ENCODE results near the gene DEGS1.

Gene DEGS1

GRCh38 chr1:224151117-224151516 lies 31.9 kb upstream of the DEGS1 start:
- H3K4me3 ChIP-seq (replicated peaks; ENCODE audit: low read depth, low read length): no peak overlapping the region

GRCh38 chr1:224157316-224157715 lies 25.7 kb upstream of the DEGS1 start:
- no peak for DNase-seq (ENCODE audit: extremely low read depth, low read depth)
- TF ChIP-seq, protein P1, sequence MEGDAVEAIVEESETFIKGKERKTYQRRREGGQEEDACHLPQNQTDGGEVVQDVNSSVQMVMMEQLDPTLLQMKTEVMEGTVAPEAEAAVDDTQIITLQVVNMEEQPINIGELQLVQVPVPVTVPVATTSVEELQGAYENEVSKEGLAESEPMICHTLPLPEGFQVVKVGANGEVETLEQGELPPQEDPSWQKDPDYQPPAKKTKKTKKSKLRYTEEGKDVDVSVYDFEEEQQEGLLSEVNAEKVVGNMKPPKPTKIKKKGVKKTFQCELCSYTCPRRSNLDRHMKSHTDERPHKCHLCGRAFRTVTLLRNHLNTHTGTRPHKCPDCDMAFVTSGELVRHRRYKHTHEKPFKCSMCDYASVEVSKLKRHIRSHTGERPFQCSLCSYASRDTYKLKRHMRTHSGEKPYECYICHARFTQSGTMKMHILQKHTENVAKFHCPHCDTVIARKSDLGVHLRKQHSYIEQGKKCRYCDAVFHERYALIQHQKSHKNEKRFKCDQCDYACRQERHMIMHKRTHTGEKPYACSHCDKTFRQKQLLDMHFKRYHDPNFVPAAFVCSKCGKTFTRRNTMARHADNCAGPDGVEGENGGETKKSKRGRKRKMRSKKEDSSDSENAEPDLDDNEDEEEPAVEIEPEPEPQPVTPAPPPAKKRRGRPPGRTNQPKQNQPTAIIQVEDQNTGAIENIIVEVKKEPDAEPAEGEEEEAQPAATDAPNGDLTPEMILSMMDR (IDR thresholded peaks at IDR 0.05; ENCODE audit: low read depth, low read length, missing control alignments): no peak
- no peak overlapping the region for H3K4me3 ChIP-seq (replicated peaks; ENCODE audit: low read depth, low read length)

More at GRCh38 chr1:224151117-224151516, 31.9 kb upstream of the DEGS1 start:
- DNase-seq (ENCODE audit: extremely low read depth, low read depth): no peak
- TF ChIP-seq, protein P1 (IDR thresholded peaks at IDR 0.05; ENCODE audit: low read depth, low read length, missing control alignments): no peak

GRCh38 chr1:224159541-224159940 lies 23.5 kb upstream of the DEGS1 start:
- TF ChIP-seq, protein P1 (IDR thresholded peaks at IDR 0.05; ENCODE audit: low read depth, low read length, missing control alignments): no peak
- no peak overlapping the region for H3K4me3 ChIP-seq (replicated peaks; ENCODE audit: low read depth, low read length)
- DNase-seq (ENCODE audit: extremely low read depth, low read depth): no peak

- TF ChIP-seq, protein P1 (IDR thresholded peaks at IDR 0.05; ENCODE audit: low read depth, low read length, missing control alignments): no peak
- DNase-seq (ENCODE audit: extremely low read depth, low read depth): no peak
- H3K4me3 ChIP-seq (replicated peaks; ENCODE audit: low read depth, low read length): no peak overlapping the region
Measured at GRCh38 chr1:224160171-224160682, 22.8 kb upstream of the DEGS1 start.

GRCh38 chr1:224162768-224163167 lies 20.3 kb upstream of the DEGS1 start:
- TF ChIP-seq, protein P1 (IDR thresholded peaks at IDR 0.05; ENCODE audit: low read depth, low read length, missing control alignments): no peak
- no peak for DNase-seq (ENCODE audit: extremely low read depth, low read depth)

GRCh38 chr1:224163311-224163710 lies 19.7 kb upstream of the DEGS1 start:
- TF ChIP-seq, protein P1 (IDR thresholded peaks at IDR 0.05; ENCODE audit: low read depth, low read length, missing control alignments): no peak
- no peak for DNase-seq (ENCODE audit: extremely low read depth, low read depth)
- H3K4me3 ChIP-seq (replicated peaks; ENCODE audit: low read depth, low read length): no peak overlapping the region

More at GRCh38 chr1:224162768-224163167, 20.3 kb upstream of the DEGS1 start:
- H3K4me3 ChIP-seq (replicated peaks; ENCODE audit: low read depth, low read length): no peak overlapping the region

DNA sequence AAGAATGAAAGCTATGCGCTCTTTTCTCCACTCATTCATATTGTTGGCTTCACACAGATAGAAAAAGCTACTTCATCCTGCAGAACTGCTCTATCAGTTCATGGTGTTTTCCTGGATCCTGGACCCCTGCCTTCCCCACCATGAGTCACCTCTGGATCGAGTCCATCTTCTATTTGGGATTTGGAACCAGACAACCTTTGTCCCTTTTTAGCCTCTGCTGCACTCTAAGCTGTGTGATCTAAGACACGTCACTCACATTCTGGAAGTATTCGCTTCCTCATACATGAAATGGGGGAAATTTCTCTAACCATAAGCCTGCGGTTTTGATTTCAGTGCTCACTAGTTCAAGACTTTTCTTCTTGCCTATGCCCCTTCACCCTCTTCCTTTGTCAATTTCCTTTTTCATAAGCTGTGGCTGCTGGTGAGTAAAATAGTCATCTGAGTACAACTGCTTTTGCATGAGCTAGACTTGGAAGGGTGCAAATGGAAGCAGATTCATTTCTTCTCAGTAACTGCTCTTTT lies 14.1 kb upstream of the DEGS1 start:
- no peak overlapping the region for H3K4me3 ChIP-seq (replicated peaks; ENCODE audit: low read depth, low read length)
- TF ChIP-seq, protein P1 (IDR thresholded peaks at IDR 0.05; ENCODE audit: low read depth, low read length, missing control alignments): no peak
- no peak for DNase-seq (ENCODE audit: extremely low read depth, low read depth)

Data from HFF-Myc (cell line).